HG02884 (cell line): ENCODE measurements around the gene INO80.
"Not testable (repeated sequence)": the region's sequence is repeated elsewhere in the genome, so short reads cannot be mapped to it uniquely, and the experiment has no call there.

ENCODE experiments used
- ATAC-seq: cut with Tn5 transposase; IDR thresholded peaks from one replicate; pipeline ENCODE4 v1.9.1; 2021; ENCODE audit warnings: mild to moderate bottlenecking, moderate library complexity; ENCODE audit not compliant: unreplicated experiment

Gene INO80

DNA sequence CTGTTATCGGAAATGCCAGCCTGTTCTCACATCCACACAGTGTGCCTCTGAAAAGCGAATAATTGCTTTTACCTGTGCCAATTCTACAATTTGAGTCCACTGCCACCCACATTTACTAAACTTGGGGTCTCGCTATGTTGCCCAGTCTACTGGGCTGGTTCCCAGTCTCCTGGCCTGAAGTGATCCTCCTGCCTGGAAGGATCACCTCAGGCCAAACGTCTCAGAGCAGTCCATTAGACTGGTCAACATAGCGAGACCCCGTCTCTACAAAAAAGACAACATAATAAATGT is 827 bp upstream of the INO80 start:
- no peak for ATAC-seq

DNA sequence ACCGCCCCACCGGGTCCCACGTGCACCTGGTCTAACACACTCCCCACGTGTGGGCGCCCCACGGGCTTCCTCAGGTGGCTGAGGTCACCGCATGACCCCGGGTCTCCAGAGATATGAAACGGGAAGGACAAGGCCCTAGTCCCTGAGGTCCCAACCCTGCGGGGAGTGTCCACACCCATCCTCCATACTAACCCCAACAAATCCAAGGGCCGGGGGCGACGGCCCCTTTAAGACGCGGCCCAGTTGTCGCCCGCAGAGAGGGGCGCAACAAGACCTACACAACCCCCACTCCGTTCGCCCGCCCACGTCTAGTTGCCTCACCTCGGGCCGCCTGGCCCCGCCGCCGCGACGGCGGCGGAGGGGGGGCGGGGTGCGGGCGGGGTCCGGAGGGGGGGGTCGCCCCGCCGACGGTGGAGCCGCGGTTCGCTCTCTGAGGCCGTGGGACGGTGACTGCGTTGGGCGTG is 396 bp downstream of the INO80 start:
- peak; percentile 46 for ATAC-seq

DNA sequence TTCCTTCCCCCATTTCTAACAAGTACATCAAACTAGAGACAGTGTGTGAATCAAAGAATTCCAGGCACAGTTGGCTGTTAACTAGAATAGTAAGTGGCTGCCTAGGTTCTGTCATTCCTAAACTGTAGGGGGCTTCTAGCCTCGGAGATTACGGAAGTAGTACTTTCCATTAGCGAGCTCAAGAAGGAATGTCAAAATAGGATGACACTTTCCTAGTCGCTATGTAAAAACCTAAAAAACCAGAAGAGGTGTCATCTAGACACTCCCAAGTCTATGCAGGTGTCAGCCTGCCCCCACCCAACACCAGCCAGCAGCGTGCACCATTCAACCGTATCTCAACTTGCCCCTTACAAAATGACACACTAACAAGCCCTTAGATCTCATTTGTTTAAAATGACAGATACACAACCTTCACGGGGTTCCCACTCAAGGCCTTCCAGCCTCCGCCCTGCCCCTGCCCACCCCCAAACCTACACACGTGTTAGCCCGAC is 874 bp downstream of the INO80 start:
- no peak for ATAC-seq

DNA sequence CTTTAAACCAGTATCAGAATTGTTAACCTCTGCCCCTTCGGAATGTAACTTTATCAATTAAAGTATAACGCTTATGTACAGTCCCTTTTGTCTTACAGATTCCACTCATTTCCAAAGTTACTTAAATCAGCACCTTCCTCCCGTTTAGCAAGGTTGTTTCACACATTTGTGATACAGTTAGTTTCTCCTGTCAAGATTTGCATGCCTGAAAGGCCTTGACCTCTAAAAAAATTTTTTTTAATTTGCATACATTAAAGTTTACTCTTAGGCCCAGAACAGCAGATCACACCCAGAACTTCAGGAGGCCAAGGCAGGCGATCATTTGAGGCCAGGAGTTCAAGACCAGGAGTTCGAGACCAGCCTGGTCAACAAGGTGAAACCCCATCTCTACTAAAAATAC is 9.1 kb downstream of the INO80 start:
- ATAC-seq, result no peak

DNA sequence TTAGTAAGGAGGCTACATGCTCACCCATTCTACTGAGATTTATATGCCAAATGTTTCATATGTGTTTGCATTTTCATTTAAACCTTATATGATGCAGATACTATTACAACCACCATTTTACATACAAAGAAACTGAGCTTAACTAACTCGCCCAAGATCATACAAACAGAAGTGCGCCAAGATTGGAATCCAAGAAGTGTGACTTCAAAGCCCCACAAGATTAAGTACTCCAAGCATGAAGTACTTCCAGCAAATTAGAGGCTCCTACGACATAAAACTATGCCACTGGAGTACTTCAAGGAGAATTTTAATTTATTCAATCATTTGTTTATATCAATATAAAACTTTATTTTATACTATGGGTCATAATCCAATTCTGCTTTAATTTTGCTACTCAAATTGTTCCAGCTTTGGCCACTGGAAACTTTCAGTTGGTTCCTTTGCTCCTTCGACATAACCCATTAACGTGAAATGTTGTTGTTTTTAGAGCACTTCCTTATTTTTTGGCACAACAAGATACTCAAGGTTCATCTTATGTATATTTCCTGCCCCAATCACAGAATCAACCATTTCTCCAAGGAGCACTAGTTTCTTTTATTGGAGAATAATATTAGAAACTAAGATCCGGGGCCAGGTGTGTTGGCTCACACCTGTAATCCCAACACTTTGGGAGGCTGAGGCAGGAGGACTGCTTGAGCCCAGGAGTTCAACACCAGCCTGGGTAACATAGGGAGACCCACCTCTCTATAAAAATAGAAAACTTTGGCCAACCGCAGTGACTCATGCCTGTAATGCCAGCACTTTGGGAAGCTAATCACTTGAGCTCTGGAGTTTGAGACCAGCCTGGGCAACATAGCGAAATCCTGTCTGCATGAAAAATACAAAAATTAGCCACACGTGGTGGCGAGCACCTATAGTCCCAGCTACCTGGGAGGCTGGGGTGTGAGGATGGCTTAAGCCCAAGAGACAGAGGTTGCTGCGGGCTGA is 10.4 kb downstream of the INO80 start:
- ATAC-seq, result no peak

DNA sequence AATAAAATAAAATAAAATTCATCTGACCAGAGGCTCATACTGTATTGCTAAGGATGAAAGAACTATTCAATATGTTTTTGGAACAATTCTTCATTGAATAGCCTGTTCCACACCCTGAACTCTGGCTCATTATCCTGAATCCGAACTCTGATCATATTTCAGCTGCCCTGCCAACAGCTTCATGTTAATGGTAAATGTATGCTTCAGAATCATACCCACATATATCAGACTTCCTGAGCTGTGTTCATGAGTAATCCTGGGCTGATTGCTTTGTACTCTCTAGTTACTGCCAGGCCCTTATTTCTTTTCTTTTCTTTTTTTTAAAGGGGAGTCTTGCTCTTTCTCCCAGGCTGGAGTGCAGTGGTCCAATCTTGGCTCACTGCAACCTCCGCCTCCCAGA is 11.8 kb downstream of the INO80 start:
- ATAC-seq, result no peak

DNA sequence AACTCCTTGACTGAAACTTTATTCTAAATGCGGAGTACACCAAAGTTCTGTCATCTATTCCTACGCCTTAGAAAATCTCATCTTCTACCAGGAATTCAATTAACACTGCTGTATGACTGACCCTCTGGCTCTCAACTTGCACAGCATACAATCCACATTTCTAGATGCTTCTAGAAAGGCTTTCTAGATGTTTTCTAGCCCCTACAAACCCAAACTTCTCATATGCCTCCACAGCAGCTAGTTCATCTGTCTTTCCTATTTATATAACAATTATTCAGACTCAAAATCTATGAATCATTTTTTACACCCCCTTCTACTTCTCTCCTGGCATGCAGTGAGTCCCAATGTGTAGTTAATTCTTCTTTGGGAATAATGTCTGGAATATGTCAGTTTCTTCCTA is 13.2 kb downstream of the INO80 start:
- no peak for ATAC-seq

DNA sequence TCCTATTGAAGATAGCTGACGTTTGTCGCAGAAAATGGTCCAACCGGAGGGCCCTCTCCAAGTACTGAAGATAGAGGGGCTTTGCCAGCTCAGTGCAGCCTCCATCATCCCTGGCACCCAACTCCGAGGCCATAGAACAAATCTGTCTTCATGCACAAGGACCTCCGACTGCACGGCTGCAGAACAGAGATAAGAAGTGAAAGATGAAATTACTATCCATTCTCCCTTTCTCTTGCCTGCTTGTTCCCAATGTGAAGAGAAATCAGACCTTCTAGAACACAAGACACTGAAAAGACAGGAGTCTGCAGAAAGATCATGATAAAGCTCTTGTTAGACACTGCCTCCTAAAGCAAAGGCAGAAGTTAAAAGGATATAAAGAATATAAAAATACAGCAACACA is 19.9 kb downstream of the INO80 start:
- ATAC-seq, result no peak

DNA sequence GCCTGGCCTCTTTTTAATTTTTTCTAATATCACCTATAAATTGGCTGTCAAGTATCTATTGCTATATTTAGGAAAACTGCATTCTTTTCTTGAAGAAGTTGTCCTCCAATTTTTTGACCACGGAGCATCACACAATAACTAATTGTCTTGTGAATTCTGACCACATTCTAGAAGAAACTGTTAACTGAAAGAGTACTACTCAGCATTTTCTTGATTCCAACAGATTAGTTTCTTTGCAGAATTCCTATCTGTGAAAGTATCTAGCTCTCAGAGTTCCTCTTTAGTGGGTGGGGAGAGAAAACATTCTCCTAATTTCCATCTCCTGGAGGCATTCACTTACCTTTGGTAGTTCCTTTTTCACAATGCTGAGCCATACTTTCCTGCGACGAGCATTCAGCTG is 31.1 kb downstream of the INO80 start:
- ATAC-seq, result no peak

DNA sequence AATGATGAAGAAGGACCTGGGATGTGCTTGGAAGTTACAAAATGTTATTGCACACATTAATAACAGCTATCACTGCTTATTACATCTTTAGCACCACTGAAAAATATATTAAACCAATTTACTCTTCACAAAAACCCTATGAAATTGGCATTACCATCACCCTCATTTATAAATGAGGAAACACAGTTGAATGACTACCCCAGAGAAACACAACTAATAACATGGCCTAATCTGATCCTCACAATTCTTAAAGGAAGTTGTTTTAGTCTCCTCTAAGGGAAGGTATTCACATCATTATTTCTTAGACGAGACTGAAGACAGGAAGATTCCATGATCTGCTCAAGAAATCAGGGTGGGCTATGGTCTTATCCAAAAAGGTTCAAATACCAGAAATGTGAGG is 35.9 kb downstream of the INO80 start:
- no peak for ATAC-seq

DNA sequence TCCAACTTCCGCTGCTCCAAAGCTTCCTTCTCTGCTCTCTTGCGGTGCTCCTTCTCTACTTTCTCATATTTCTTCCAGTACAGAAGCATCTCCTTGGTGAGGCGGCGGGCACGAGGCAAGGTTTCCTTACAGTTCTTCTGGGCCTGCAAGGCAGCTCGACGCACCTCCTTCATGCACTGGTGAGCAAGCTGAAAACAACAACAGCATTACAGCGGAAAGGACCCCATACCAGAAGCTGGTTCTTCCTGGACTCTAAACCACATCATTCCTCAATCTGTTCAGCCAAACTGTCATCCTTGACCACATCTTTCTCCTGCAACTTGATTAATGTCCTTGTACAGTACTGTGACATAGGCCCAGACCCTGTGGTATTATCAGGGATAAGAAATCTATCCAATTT is 36.4 kb downstream of the INO80 start:
- no peak for ATAC-seq

DNA sequence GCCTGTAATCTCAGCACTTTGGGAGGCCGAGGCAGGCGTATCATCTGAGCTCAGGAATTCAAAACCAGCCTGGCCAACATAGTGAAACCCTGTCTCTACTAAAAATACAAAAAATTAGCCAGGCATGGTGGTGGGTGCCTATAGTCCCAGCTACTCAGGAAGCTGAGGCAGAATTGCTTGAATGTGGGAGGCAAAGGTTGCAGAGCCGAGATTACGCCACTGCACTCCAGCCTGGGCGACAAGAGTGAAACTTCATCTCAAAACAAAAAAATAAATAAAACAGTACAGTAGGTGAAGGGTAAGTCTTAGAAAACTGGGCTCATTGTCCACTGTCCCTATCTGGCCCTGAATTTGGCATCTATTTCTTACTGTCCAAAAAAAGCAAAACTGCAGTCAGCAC is 37.2 kb downstream of the INO80 start:
- ATAC-seq, result not testable (repeated sequence)

DNA sequence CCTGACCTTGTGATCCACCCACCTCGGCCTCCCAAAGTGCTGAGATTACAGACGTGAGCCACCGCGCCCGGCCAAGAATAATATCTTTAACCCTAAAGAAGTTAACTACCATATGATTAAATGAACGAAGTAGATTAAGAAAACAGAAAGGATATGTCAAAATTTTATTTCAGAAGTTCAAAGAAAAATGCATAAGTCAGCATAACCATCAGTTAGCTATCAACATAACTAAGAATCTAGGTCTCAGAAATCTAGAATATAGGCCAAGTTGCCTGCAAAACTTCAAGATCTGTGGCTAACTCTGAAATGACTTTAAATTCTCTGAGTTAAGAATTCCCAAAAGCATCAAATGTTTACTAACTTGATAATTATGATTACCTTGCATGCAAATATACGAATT is 38.0 kb downstream of the INO80 start:
- ATAC-seq, result no peak

DNA sequence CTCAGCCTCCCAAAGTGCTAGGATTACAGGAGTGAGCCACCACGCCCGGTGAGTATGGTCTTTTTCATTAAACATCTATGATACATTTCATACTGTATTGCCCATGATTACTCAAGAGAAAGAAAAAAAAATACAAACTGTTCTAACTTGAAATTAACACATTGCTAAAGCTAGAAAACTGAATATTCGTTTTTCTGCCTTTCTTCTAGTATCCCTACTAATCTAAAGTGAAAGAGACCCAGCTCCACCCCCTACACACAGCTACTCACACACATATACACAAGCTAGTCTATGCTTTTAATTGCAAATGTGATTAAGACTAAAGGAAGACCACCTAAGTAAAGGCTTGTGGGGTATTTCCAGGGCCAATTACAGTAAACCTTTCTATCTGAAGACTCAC is 43.1 kb downstream of the INO80 start:
- no peak for ATAC-seq

DNA sequence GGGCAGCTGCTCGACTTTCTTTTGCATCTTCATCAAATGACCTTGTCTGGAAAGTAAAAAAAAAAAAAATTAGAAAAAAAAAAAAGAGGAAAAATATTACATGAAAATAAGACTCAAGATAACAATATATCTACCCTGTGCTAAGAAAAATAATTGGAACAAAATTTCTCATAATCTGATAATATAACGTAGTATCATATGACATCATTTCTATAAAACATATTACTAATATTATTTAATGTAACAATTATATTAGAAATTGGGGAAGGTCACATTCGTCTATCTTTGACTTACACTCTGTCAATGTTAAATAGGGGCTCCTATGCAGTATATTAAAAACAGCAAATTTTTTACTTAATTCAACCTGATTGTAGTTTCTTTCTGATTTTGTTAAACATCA is 44.1 kb downstream of the INO80 start:
- ATAC-seq, result no peak

DNA sequence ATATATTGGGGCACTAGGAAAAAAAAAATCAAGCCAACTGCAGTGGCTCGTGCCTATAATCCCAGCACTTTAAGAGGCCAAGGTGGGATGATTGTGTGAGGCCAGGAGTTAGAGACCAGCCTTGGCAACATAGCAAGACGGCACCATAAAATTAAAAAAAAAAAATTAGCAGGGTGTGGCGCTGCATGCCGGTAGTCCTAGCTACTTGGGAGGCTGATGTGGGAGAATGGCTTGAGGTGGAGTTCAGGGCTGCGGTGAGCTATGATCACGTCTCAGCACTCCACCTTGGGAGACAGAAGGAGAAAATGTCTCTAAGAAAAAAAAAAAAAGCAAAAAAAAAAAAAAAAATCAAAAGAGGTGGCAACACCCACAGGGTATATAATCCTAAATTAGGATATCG is 49.6 kb downstream of the INO80 start:
- ATAC-seq, result no peak

DNA sequence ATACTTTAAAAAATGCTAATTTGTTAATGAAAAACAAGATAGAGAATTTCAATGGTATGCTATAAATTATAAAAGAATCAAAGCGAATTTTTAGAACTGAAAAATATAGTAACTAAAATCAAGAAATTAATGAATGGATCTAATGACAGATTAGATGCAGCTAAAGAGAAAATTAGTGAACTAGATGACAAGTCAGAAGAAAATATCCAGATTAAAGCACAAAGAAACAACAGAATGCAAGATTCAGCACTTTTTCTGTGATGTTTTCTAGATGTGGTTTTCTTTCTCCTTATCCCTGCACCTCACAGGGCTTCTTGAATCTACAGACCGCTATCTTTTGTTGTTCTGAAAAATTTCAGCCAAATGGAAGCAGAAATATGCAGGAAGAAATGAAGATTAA is 54.4 kb downstream of the INO80 start:
- ATAC-seq, result no peak

DNA sequence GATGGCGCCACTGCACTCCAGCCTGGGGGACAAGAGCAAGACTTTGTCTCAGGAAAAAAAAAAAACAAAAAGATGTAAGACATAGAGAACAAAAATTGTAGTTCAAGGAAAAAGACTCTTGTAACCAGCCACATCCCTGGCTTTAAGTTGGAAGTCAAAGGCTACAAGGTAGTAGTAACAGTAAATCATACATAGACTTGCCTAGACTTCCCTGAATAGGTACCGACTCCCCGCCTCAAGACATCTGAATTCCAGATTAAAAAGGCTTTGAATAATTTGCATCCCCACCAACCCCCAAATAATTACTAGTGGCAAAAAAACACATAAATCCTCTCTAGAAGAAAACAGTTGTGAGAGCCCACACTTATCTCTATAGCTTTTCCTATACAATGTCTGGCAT is 55.6 kb downstream of the INO80 start:
- no peak for ATAC-seq

DNA sequence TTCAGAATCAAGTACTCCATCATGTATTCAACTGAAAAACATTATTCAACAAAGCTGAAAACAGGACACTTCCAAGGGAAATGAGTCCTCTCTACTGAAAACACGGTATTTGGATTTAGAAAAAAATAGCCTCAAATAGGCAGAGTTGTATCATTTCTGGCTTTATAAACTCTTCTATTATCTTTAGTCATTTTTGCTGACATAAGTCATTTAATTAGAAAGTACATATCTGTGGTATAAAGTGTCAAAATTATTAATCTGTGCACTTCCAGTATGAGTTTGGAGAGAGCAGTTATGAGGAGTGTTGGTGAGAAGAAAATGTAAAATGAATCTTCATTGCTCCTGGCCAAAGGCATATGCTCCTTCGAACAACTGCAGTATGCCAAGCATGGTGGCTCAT is 59.3 kb downstream of the INO80 start:
- no peak for ATAC-seq

DNA sequence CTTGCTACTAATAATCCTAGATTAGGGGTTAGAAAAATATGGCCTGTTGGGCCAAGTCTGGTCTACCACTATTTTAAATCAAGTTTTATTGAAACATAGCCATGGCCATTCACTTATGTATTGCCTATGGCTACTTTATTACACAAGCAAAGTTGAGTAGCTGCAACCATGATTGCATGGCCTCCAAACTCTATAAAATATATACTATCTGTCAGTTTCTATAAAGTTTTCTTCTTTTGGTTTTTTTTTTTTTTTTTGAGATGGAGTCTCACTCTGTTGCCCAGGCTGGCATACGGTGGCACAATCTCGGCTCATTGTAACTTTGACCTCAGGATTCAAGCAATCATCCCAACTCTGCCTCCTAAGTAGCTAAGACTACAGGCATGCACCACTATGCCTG is 60.4 kb downstream of the INO80 start:
- no peak for ATAC-seq

DNA sequence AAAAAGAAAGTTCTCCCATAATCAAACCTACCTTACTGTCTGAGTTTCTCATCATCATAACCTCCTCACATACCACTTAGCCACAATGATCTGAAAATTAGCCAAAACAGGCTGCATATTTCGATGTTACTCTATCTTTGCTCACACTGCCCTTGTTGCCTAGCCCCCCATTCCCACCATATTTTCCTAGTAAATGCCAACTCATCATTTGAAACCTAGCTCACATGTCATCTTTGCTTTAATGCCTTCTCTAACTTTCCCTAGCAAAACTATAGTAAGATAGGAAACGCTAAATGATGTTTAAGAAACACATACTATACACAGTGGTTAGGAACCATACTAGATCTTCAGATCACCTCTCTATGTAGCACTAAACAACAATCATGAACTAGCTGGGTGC is 64.9 kb downstream of the INO80 start:
- no peak for ATAC-seq

DNA sequence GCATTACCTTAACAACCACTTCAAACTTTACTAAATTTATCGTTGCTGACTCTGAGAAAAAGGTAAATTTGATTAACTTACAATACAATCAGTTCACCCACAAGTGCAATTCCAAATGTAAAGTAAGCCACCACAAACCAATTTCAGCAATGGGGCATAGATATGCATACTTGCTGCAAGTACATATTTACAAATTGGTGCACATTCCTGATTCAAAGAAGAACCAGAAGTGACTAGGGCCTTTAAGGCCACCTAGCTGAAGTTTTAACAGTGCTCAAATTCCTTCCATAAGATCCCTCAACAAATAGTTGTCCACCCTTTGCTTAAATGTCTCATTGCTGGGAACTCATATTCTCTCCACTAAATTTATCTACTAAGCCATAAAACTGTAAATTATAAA is 67.2 kb downstream of the INO80 start:
- ATAC-seq, result no peak

DNA sequence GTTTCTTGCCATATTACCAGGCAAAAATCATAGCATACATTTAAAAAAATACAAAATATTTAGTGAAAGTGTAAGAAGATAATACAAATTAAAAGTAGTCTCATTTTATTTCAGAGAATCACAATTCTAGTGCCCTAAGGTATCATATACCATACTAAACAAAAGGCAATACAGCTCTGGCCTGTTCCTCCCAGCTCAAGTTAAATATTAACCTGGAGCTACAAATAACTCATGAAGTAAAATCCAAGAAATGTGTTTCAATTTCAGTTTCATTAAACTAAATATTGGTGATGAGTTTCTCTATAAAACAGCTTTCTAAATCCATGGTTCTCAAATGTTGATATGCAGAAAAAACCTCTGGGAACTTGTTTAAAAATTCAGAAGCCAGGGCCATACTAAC is 67.7 kb downstream of the INO80 start:
- no peak for ATAC-seq
